Activated T-cell treated with anti-CD3 and anti-CD28 coated beads, Interleukin-2, amount 50 U/mL, for 1 hour (primary cell): ENCODE measurements around the gene SF3B4.
"Not testable (repeated sequence)": the region's sequence is repeated elsewhere in the genome, so short reads cannot be mapped to it uniquely, and the experiment has no call there.

Experiments
- DNase-seq: peaks from one replicate; pipeline ENCODE4 v3.0.0-alpha.2; 2020

SF3B4 gene

GRCh38 chr1:149887456-149888246, 40.0 kb downstream of the SF3B4 start:
- peak; percentile 77 for DNase-seq

GRCh38 chr1:149887196-149887455, 40.5 kb downstream of the SF3B4 start:
- DNase-seq: not testable (repeated sequence)

- DNase-seq: peak; percentile 81
Observed at GRCh38 chr1:149886396-149887195, 41.0 kb downstream of the SF3B4 start.

- not testable (repeated sequence) for DNase-seq
Observed at GRCh38 chr1:149886121-149886395, 41.5 kb downstream of the SF3B4 start.

- peak; percentile 72 for DNase-seq
Observed at GRCh38 chr1:149885339-149886120, 42.1 kb downstream of the SF3B4 start.

GRCh38 chr1:149884433-149885338, 42.9 kb downstream of the SF3B4 start:
- no peak for DNase-seq

GRCh38 chr1:149883598-149884247, 43.9 kb downstream of the SF3B4 start:
- no peak for DNase-seq

- no peak for DNase-seq
Observed at GRCh38 chr1:149881876-149882275, 45.7 kb downstream of the SF3B4 start.

GRCh38 chr1:149879556-149879955, 48.0 kb downstream of the SF3B4 start:
- no peak for DNase-seq

- DNase-seq: no peak
Observed at GRCh38 chr1:149877211-149877946, 50.2 kb downstream of the SF3B4 start.
